Natural killer cell treated with Interleukin-12 subunit alpha and Interleukin-12 subunit beta and Interleukin-15 and Interleukin-18, amount 100 ng/mL, for 72 hours (primary cell): ENCODE data around the gene LSAMP. TPM values are rescaled to one million over a fixed set of nuclear protein-coding genes. Genes with fewer than 3 reads are reported as not detected.

ENCODE experiments used
- ATAC-seq, 2 donors: fragments of 150-1000 bp; cut with Tn5 transposase in 1 of 2; sonication (Bioruptor Pico), chemical (Tn5 transposase) in 1 of 2; 2 replicates each; pipeline ENCODE4 v1.10.0; 2021
- DNase-seq: peaks from one replicate; pipeline ENCODE4 v3.0.0; 2022; ENCODE audit warnings: low spot score
- H3K27ac Mint-ChIP-seq, 2 donors: 1 replicate in 1 of 2; 2 replicates in 1 of 2; pipeline ENCODE4 v1.8.0; 2022; ENCODE audit warnings: mixed read lengths in 2 of 2, mild to moderate bottlenecking in 1 of 2, moderate library complexity in 1 of 2
- H3K27me3 Mint-ChIP-seq, 2 donors: 1 replicate in 1 of 2; 2 replicates in 1 of 2; pipeline ENCODE4 v1.8.0; 2022; ENCODE audit warnings: mixed read lengths in 2 of 2
- H3K36me3 Mint-ChIP-seq: one replicate; pipeline ENCODE4 v1.8.0; 2022; ENCODE audit warnings: mixed read lengths
- H3K4me1 Mint-ChIP-seq, 2 donors: 1 replicate in 1 of 2; 2 replicates in 1 of 2; pipeline ENCODE4 v1.8.0; 2022; ENCODE audit warnings: low read depth in 2 of 2, mixed read lengths in 2 of 2, mild to moderate bottlenecking in 1 of 2
- H3K4me3 Mint-ChIP-seq: one replicate; pipeline ENCODE4 v1.8.0; 2022; ENCODE audit warnings: mixed read lengths
- H3K9me3 Mint-ChIP-seq: 2 replicates; pipeline ENCODE4 v1.8.0; 2022; ENCODE audit warnings: mixed read lengths
- total RNA-seq, 2 donors: library from RNA; stranded (reverse); gene quantifications; one replicate each; pipeline ENCODE4 v1.2.3, GENCODE V29; 2022

LSAMP gene
- total RNA-seq, 2 donors from 2014 or later: not detected

GRCh38 chr3:116155841-116156240, 289.4 kb downstream of the LSAMP start:
- Mint-ChIP-seq H3K27me3 (no peaks in the 10 kb centered on the region), H3K4me3 (no peak overlapping the region), H3K9me3 (peaks cover 21% of the 10 kb centered on the region), H3K27ac (no peak overlapping the region), H3K36me3 (no peaks in the 10 kb centered on the region), H3K4me1 (no peaks in the 10 kb centered on the region)
- DNase-seq (no peak), ATAC-seq (no peak)

DNA sequence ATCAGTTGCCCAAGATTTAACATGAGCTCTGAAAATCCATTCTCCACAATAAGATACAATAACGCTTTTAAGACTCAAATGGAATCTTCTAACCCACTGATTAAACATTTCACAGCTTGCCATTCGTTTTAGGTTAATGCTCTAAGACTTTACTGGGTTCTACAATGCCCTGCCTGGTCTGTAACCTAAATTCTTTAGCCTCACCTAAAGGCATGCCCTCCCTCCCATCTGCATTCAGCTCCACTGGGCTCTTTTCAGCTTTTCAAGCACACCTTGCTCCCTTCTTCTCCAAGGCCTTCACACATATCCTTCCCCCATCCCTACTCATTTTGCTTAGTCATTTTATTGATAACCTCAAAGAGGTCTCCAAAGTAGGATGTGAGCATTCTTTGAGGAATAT, 290.9 kb downstream of the LSAMP start:
- ATAC-seq (no peak), DNase-seq (no peak)
- Mint-ChIP-seq H3K36me3 (no peaks in the 10 kb centered on the region), H3K9me3 (peaks cover 20% of the 10 kb centered on the region), H3K27ac (no peak overlapping the region), H3K27me3 (no peaks in the 10 kb centered on the region), H3K4me1 (no peaks in the 10 kb centered on the region), H3K4me3 (no peak overlapping the region)

DNA sequence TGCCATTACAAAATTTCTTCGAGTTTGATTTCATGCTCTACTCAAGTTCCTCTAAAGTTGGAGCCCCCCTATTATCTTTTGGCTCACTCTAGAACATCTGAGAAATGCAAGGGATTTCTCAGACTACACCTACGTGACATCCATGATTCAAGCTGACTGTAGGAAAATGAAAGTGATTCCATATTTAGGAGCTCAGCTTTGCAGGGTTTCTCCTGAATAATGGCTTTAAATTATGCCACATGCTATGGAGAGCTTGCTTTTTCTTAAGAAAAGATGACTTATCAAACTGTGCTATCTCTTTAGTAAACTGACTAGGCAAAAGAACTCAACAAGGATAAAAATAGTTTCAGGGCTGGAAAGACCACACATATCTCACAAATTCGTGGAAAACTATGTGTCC, 292.1 kb downstream of the LSAMP start:
- H3K9me3 Mint-ChIP-seq: peaks cover 20% of the 10 kb centered on the region
- ATAC-seq: no peak
- H3K27ac Mint-ChIP-seq: no peak overlapping the region
- no peaks in the 10 kb centered on the region for H3K27me3 Mint-ChIP-seq
- DNase-seq: no peak
- H3K4me1 Mint-ChIP-seq: no peaks in the 10 kb centered on the region
- H3K4me3 Mint-ChIP-seq: no peak overlapping the region
- H3K36me3 Mint-ChIP-seq: no peaks in the 10 kb centered on the region

DNA sequence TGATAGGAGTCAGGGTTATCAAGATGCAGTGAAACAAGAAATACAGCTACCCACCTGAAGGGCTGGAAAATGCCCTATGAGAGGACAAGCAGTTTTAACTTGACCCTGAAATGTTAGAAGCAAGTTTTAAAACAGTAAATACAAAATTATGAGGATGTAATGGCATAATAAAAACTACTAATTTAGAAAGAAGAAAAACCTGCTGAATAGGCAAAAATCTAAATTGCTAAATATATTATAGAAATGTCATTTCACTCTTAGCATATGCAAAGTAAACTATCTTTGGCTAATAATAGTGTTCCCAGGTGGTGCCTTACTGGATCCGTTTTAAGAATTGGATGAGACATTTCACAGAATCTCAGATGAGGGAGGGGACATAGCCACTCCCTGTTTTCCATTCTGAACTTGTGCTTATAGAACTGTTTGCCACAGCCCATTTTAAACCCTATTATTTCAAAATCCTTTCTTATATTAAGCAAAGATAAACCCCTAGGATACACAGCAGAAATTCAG, 294.6 kb downstream of the LSAMP start:
- DNase-seq: no peak
- Mint-ChIP-seq H3K4me1 (no peaks in the 10 kb centered on the region), H3K27me3 (no peaks in the 10 kb centered on the region), H3K4me3 (no peak overlapping the region), H3K9me3 (peaks cover 5% of the 10 kb centered on the region), H3K27ac (no peak overlapping the region), H3K36me3 (no peaks in the 10 kb centered on the region)
- no peak for ATAC-seq

DNA sequence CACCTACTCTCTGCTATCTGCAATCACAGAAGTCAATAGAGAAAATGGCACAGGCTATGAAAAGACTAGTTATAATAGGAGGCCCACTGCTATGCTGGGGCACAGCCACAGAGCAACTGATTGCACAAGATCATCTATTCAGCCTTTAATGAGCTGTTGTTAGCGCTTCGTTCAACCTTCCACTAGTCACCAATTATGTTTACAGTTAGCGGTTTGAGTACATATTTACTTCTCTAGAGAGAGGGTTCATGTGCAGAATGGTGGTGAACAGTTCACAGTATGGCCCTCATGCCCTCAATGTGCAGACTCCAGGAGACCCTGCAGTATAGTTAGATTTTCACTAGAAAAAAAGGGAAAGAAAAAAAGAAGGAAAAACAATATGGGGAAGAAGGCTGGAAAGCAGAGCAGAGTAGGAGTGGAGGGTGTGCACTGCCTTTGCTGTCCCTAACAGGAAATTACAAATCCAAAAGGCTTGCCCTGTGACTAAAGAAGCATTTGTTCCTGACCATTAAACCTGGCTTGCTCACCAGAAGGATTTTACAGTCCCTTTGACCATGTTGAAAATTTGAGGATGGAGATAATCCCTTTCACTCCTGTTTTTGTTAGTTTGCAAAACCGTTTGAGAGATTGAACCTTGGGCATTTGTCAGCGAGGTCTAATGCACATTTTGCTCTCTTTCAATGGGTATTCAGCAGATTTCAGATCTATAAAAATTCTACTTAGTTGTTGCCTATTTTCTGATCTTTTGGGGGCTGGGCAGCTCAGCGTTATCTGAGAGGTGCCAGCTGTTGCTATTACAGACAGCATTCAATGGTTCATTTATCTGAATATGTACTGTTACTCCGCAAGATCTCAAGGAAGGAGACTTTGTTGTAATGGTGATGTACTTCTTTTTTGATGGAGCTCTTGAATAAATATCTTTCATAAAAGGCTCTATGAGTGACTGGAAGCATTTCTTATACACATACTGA, 296.1 kb downstream of the LSAMP start:
- Mint-ChIP-seq H3K4me1 (no peaks in the 10 kb centered on the region), H3K36me3 (no peaks in the 10 kb centered on the region), H3K4me3 (no peak overlapping the region), H3K27ac (no peak overlapping the region), H3K9me3 (peaks cover 5% of the 10 kb centered on the region), H3K27me3 (no peaks in the 10 kb centered on the region)
- DNase-seq: no peak
- ATAC-seq: no peak

GRCh38 chr3:116145613-116146012, 299.7 kb downstream of the LSAMP start:
- no peaks in the 10 kb centered on the region for H3K4me1 Mint-ChIP-seq
- no peak overlapping the region for H3K27ac Mint-ChIP-seq
- H3K9me3 Mint-ChIP-seq: peaks cover 3% of the 10 kb centered on the region
- H3K4me3 Mint-ChIP-seq: no peak overlapping the region
- DNase-seq (no peak), ATAC-seq (no peak)
- no peaks in the 10 kb centered on the region for H3K27me3 Mint-ChIP-seq
- no peaks in the 10 kb centered on the region for H3K36me3 Mint-ChIP-seq

DNA sequence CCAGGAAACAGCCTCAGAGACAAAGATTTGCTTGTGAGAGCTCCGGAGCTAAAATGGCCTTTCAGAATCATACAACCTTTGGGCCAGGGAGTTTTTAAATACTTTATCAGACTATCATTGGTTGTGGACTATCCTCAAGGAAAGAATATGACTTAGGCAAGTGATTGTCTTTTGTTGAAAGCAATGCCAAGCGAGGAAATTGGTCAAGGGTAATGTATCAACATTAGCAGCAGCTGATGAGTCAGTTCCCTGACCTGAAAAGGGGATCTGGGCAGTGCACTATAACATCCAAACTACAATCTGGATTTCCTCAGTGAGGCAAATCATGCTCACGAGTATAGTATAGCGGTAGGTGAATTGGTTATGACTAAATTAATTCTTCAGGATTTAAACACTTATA, 303.6 kb downstream of the LSAMP start:
- DNase-seq: no peak
- ATAC-seq: no peak
- no peaks in the 10 kb centered on the region for H3K4me1 Mint-ChIP-seq
- H3K9me3 Mint-ChIP-seq: no peaks in the 10 kb centered on the region
- H3K27me3 Mint-ChIP-seq: no peaks in the 10 kb centered on the region
- no peak overlapping the region for H3K4me3 Mint-ChIP-seq
- H3K27ac Mint-ChIP-seq: no peak overlapping the region
- no peaks in the 10 kb centered on the region for H3K36me3 Mint-ChIP-seq

- H3K4me1 Mint-ChIP-seq: no peaks in the 10 kb centered on the region
- no peaks in the 10 kb centered on the region for H3K27me3 Mint-ChIP-seq
- H3K9me3 Mint-ChIP-seq: no peaks in the 10 kb centered on the region
- DNase-seq (no peak), ATAC-seq (no peak)
- H3K27ac Mint-ChIP-seq: no peak overlapping the region
- H3K36me3 Mint-ChIP-seq: no peaks in the 10 kb centered on the region
- H3K4me3 Mint-ChIP-seq: no peak overlapping the region
These were observed 305.1 kb downstream of the LSAMP start for GRCh38 chr3:116140100-116140689.

DNA sequence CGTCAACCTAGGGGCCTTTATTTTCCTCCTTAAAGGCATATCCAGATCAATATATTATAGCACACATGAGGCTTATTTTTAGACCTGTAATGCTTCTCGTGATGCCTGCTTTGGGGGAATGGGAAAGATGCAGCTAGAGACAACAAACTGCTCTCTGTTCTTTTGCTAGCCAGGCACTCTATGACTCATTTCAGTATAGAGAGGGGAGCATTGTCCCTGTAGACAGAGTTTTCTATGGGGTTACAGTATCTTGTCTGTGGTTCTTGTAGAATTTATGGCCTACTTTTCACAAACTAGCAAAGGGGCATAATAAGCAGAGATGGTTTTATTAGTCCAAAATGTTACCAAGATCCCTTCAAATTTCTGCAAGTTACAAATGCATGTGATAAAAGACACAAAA, 305.6 kb downstream of the LSAMP start:
- Mint-ChIP-seq H3K27me3 (no peaks in the 10 kb centered on the region), H3K36me3 (no peaks in the 10 kb centered on the region), H3K27ac (no peak overlapping the region), H3K4me3 (no peak overlapping the region), H3K9me3 (peaks cover under 1% of the 10 kb centered on the region), H3K4me1 (no peaks in the 10 kb centered on the region)
- DNase-seq: no peak
- no peak for ATAC-seq

DNA sequence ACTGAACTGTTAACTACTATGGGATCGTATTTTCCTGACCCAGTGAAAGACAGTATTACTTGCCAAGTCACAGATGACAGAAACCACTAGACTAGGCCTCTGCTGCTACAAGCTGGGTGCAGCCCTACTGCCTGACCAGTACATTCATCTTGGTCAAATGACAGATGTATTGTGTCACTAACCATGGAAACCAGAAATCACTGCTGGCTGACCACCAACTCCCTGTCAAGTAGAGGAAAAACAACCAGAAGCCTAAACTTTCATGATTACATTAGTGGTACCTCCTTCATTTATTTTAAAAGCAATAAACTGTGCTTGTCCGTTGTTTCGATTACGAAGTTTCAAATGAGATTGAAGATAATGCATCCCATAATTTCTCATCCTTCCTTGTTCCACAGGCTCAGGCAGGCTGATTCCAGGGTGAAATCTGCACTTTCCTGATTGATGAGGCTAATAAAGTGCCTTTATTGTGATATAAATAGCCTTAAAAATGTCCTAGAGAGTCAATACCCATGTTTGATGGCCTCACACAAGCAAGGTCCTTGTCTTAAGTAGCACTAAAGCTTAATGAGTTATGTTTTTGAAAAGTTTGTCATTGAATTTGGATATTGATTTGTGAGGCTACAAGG, 309.7 kb downstream of the LSAMP start:
- Mint-ChIP-seq H3K4me1 (no peaks in the 10 kb centered on the region), H3K36me3 (no peaks in the 10 kb centered on the region), H3K27me3 (no peaks in the 10 kb centered on the region), H3K27ac (no peak overlapping the region), H3K4me3 (no peak overlapping the region), H3K9me3 (peaks cover 4% of the 10 kb centered on the region)
- ATAC-seq (no peak), DNase-seq (no peak)

DNA sequence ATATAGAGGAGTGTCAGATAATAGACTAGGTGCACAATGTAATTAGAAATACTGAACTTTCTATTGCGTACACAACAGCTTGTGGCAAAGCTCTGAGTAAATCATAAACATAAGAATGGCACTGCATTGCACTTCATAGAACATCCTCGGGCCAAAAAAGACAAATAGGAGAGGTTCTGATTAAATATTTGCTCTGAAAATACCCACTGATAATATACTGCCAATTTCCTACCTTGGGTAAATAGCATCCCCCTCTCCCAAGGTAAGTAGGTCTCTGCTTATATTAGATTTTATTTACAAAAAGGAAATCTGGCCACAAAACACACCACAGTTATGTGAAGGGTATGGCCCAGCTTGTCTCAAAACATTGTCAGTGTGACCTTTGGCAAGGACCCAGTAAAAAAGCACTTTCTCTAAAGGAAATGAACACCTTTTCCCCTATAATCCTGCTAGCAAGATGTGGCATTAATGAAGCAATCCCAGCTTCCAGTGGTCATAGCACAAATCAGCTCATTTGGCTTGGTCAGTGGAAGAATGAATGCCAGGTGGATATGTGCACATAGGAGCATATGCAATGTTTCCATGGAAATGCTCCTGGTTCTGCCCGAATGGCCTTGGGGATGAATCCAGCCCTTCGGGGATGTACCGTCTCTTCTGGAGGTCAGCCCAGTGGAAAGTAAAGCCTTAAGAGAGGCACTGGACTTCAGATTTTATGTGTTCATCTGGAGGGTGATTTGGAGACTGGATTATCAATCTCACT, 315.9 kb downstream of the LSAMP start:
- DNase-seq (no peak), ATAC-seq (no peak)
- no peak overlapping the region for H3K4me3 Mint-ChIP-seq
- H3K9me3 Mint-ChIP-seq: peaks cover 6% of the 10 kb centered on the region
- H3K4me1 Mint-ChIP-seq: no peaks in the 10 kb centered on the region
- no peaks in the 10 kb centered on the region for H3K27me3 Mint-ChIP-seq
- no peak overlapping the region for H3K27ac Mint-ChIP-seq
- H3K36me3 Mint-ChIP-seq: no peaks in the 10 kb centered on the region

- ATAC-seq (no peak), DNase-seq (no peak)
- H3K27me3 Mint-ChIP-seq: no peaks in the 10 kb centered on the region
- H3K36me3 Mint-ChIP-seq: no peaks in the 10 kb centered on the region
- no peak overlapping the region for H3K27ac Mint-ChIP-seq
- H3K4me1 Mint-ChIP-seq: no peaks in the 10 kb centered on the region
- H3K4me3 Mint-ChIP-seq: no peak overlapping the region
- H3K9me3 Mint-ChIP-seq: peaks cover 5% of the 10 kb centered on the region
These were observed 317.8 kb downstream of the LSAMP start for GRCh38 chr3:116127464-116127863.

GRCh38 chr3:116124166-116124565, 321.1 kb downstream of the LSAMP start:
- DNase-seq (no peak), ATAC-seq (no peak)
- H3K27ac Mint-ChIP-seq: no peak overlapping the region

More at GRCh38 chr3:116124166-116124565, 321.1 kb downstream of the LSAMP start:
- Mint-ChIP-seq H3K27me3 (no peaks in the 10 kb centered on the region), H3K9me3 (peaks cover 2% of the 10 kb centered on the region), H3K4me1 (no peaks in the 10 kb centered on the region), H3K36me3 (no peaks in the 10 kb centered on the region), H3K4me3 (no peak overlapping the region)
